SU-DHL-6 (cell line): Measurements from ENCODE around the gene SMOC2.
"Not testable (repeated sequence)": the region's sequence is repeated elsewhere in the genome, so short reads cannot be mapped to it uniquely, and the experiment has no call there.

ENCODE experiments used
- H2AFZ ChIP-seq: fragments of 200-600 bp; sonication (generic); 2 replicates; pipeline ENCODE4 v1.6.1; 2014; ENCODE audit warnings: low read depth, mild to moderate bottlenecking, moderate library complexity, mixed read lengths, antibody characterized with exemption, low read length; ENCODE audit not compliant: severe bottlenecking
- H3F3A ChIP-seq: fragments of 200-600 bp; shearing (Covaris generic); 2 replicates; pipeline ENCODE4 v1.6.0; 2016; ENCODE audit warnings: antibody characterized with exemption, mild to moderate bottlenecking; ENCODE audit not compliant: insufficient read depth
- H3K27ac ChIP-seq: fragments of 200-600 bp; sonication (generic); 2 replicates; pipeline ENCODE4 v1.5.1; 2016; ENCODE audit warnings: low read depth, mild to moderate bottlenecking, low read length, moderate library complexity, mixed read lengths
- H3K27me3 ChIP-seq: fragments of 200-600 bp; sonication (generic), shearing (Covaris generic); 2 replicates; pipeline ENCODE4 v1.6.0; 2014; ENCODE audit warnings: mild to moderate bottlenecking, low read length
- H3K36me3 ChIP-seq: fragments of 200-600 bp; sonication (generic); 2 replicates; pipeline ENCODE4 v1.6.1; 2014; ENCODE audit warnings: mild to moderate bottlenecking, low read length, mixed read lengths
- H3K4me2 ChIP-seq: fragments of 300-600, 200-600 bp; shearing (Covaris generic), sonication (generic); 2 replicates; pipeline ENCODE4 v1.6.0; 2014; ENCODE audit warnings: low read length, low read depth, mild to moderate bottlenecking; ENCODE audit not compliant: poor library complexity, severe bottlenecking
- H3K4me3 ChIP-seq: fragments of 200-600 bp; sonication (generic); 2 replicates; pipeline ENCODE4 v1.5.1; 2014; ENCODE audit warnings: antibody characterized with exemption, low read length, mild to moderate bottlenecking, mixed read lengths; ENCODE audit not compliant: insufficient read depth, poor library complexity, severe bottlenecking
- H3K79me2 ChIP-seq: fragments of 200-600 bp; sonication (generic); 2 replicates; pipeline ENCODE4 v1.6.1; 2014; ENCODE audit warnings: mild to moderate bottlenecking, low read length, moderate library complexity; ENCODE audit not compliant: insufficient read depth
- H3K9ac ChIP-seq: fragments of 200-600 bp; sonication (generic); 2 replicates; pipeline ENCODE4 v1.7.0; 2014; ENCODE audit warnings: mild to moderate bottlenecking, low read length
- H3K9me2 ChIP-seq: fragments of 200-600 bp; sonication (generic); replicated peaks from 2 replicates; pipeline ENCODE4 v1.6.1; 2014; ENCODE audit warnings: low read length; ENCODE audit not compliant: insufficient read depth
- H3K9me3 ChIP-seq: fragments of 200-600 bp; sonication (generic); 2 replicates; pipeline ENCODE4 v1.6.1; 2014; ENCODE audit warnings: low read length, mixed read lengths; ENCODE audit not compliant: insufficient read depth
- H4K20me1 ChIP-seq: fragments of 200-600 bp; sonication (generic); 2 replicates; pipeline ENCODE4 v1.6.1; 2014; ENCODE audit warnings: low read depth, mild to moderate bottlenecking, antibody characterized with exemption, low read length, moderate library complexity, mixed read lengths
- CTCF ChIP-seq: fragments of 200-600 bp; sonication (generic); IDR thresholded peaks from one replicate; pipeline ENCODE4 v1.5.1; 2017; ENCODE audit warnings: antibody characterized with exemption, mild to moderate bottlenecking, low read length, moderate library complexity; ENCODE audit not compliant: insufficient read depth, poor library complexity, severe bottlenecking
- EZH2phosphoT487 ChIP-seq: fragments of 200-600 bp; sonication (generic), shearing (Covaris generic); conservative IDR thresholded peaks from 2 replicates; pipeline ENCODE4 v1.6.1; 2018; ENCODE audit warnings: mild to moderate bottlenecking, antibody characterized with exemption, low read length, moderate library complexity, mixed read lengths

Gene SMOC2

GRCh38 chr6:168571268-168571667, 130.3 kb downstream of the SMOC2 start:
- Histone ChIP-seq H3K27ac (no peak overlapping the region), H2AFZ (no peak overlapping the region), H3K9ac (no peak overlapping the region), H3K4me3 (no peak overlapping the region), H3K36me3 (no peaks in the 10 kb centered on the region), H3F3A (no peaks in the 10 kb centered on the region), H3K79me2 (no peaks in the 10 kb centered on the region), H3K9me2 (no peaks in the 10 kb centered on the region), H3K9me3 (no peaks in the 10 kb centered on the region), H4K20me1 (no peaks in the 10 kb centered on the region), H3K27me3 (no peaks in the 10 kb centered on the region), H3K4me2 (no peak overlapping the region)
- TF ChIP-seq CTCF (no peak), EZH2phosphoT487 (no peak)

- not testable (repeated sequence) for H3K9ac ChIP-seq, H3K9me2 ChIP-seq, H3K4me3 ChIP-seq, H3K79me2 ChIP-seq, H4K20me1 ChIP-seq, H3K27me3 ChIP-seq, H2AFZ ChIP-seq, H3K4me2 ChIP-seq, H3K36me3 ChIP-seq, H3F3A ChIP-seq, H3K9me3 ChIP-seq, H3K27ac ChIP-seq
Measured at GRCh38 chr6:168573276-168573835, 132.4 kb downstream of the SMOC2 start.

GRCh38 chr6:168574075-168574698, 133.2 kb downstream of the SMOC2 start:
- no peak overlapping the region for H3K4me2 ChIP-seq
- no peaks in the 10 kb centered on the region for H3K27me3 ChIP-seq
- TF ChIP-seq CTCF (no peak), EZH2phosphoT487 (no peak)
- no peaks in the 10 kb centered on the region for H4K20me1 ChIP-seq
- no peaks in the 10 kb centered on the region for H3K36me3 ChIP-seq
- H3F3A ChIP-seq, result no peaks in the 10 kb centered on the region
- no peaks in the 10 kb centered on the region for H3K9me2 ChIP-seq
- no peak overlapping the region for H3K27ac ChIP-seq
- no peak overlapping the region for H3K9ac ChIP-seq
- H3K79me2 ChIP-seq, result no peaks in the 10 kb centered on the region
- no peaks in the 10 kb centered on the region for H3K9me3 ChIP-seq
- no peak overlapping the region for H3K4me3 ChIP-seq
- no peak overlapping the region for H2AFZ ChIP-seq

- Histone ChIP-seq H2AFZ (no peak overlapping the region), H3K4me3 (no peak overlapping the region), H3K9me3 (no peaks in the 10 kb centered on the region), H3K4me2 (no peak overlapping the region), H4K20me1 (no peaks in the 10 kb centered on the region), H3K27ac (no peak overlapping the region), H3K79me2 (no peaks in the 10 kb centered on the region), H3K9ac (no peak overlapping the region), H3F3A (no peaks in the 10 kb centered on the region), H3K36me3 (no peaks in the 10 kb centered on the region), H3K9me2 (no peaks in the 10 kb centered on the region), H3K27me3 (no peaks in the 10 kb centered on the region)
- TF ChIP-seq EZH2phosphoT487 (no peak), CTCF (no peak)
Measured at GRCh38 chr6:168574699-168575195, 133.8 kb downstream of the SMOC2 start.
